ENCODE results near the gene MDK.

The MDK gene

GRCh38 chr11:46346886-46347636, 34.4 kb upstream of the MDK start, which contains the start of gene DGKZ:
Gene DGKZ (plus strand): TSS chr11:46347463. CDS start chr11:46347660, 197 bp downstream.
- TF ChIP-seq MAX (IDR thresholded peaks at IDR 0.05) (no peak), RAD21 (IDR thresholded peaks at IDR 0.05; ENCODE audit: low read depth) (peak; percentile 55; the same call in 1 of the 2 replicates), YY1 (IDR thresholded peaks at IDR 0.05; ENCODE audit: low read depth) (0 out of 2 replicates have a peak, but pooled peaks have one; percentile 6)

GRCh38 chr11:46347637-46348311, 33.7 kb upstream of the MDK start:
- TF ChIP-seq TAF1 (IDR thresholded peaks at IDR 0.05; ENCODE audit: low read depth) (0 out of 2 replicates have a peak, but pooled peaks have one; percentile 11), CEBPB (IDR thresholded peaks at IDR 0.05) (no peak), USF1 (IDR thresholded peaks at IDR 0.05) (no peak), NFIC (IDR thresholded peaks at IDR 0.05) (no peak), EP300 (IDR thresholded peaks at IDR 0.05; ENCODE audit: borderline replicate concordance) (no peak), EGR1 (IDR thresholded peaks at IDR 0.05) (no peak)

- no peak for TF ChIP-seq YY1 (IDR thresholded peaks at IDR 0.05; ENCODE audit: low read depth)
- no peak for TF ChIP-seq REST (IDR thresholded peaks at IDR 0.05; ENCODE audit: low read depth)
- no peak for TF ChIP-seq TCF12 (IDR thresholded peaks at IDR 0.05; ENCODE audit: low read depth)
- no peak for TF ChIP-seq NFIC (IDR thresholded peaks at IDR 0.05)
- no peak for TF ChIP-seq USF1 (IDR thresholded peaks at IDR 0.05)
- no peak for TF ChIP-seq CEBPB (IDR thresholded peaks at IDR 0.05)
- no peak for TF ChIP-seq CREB1 (IDR thresholded peaks at IDR 0.05; ENCODE audit: low read depth)
- TF ChIP-seq MAX (IDR thresholded peaks at IDR 0.05), result no peak
- no peak for TF ChIP-seq RAD21 (IDR thresholded peaks at IDR 0.05; ENCODE audit: low read depth)
- no peak for TF ChIP-seq EGR1 (IDR thresholded peaks at IDR 0.05)
Observed at GRCh38 chr11:46348566-46349401, 32.7 kb upstream of the MDK start.

GRCh38 chr11:46350695-46351094, 30.8 kb upstream of the MDK start:
- TF ChIP-seq RAD21 (IDR thresholded peaks at IDR 0.05; ENCODE audit: low read depth) (no peak), FOXM1 (IDR thresholded peaks at IDR 0.05; ENCODE audit: borderline replicate concordance, low read depth) (no peak), EGR1 (IDR thresholded peaks at IDR 0.05) (no peak), CEBPB (IDR thresholded peaks at IDR 0.05) (no peak), YY1 (IDR thresholded peaks at IDR 0.05; ENCODE audit: low read depth) (no peak), USF1 (IDR thresholded peaks at IDR 0.05) (no peak), CREB1 (IDR thresholded peaks at IDR 0.05; ENCODE audit: low read depth) (no peak), ZBTB7A (IDR thresholded peaks at IDR 0.05; ENCODE audit: low read depth) (no peak), NFIC (IDR thresholded peaks at IDR 0.05) (no peak), REST (IDR thresholded peaks at IDR 0.05; ENCODE audit: low read depth) (no peak), TEAD4 (IDR thresholded peaks at IDR 0.05) (no peak)

- TF ChIP-seq CEBPB (IDR thresholded peaks at IDR 0.05) (no peak), MAX (IDR thresholded peaks at IDR 0.05) (no peak), RAD21 (IDR thresholded peaks at IDR 0.05; ENCODE audit: low read depth) (no peak), CREB1 (IDR thresholded peaks at IDR 0.05; ENCODE audit: low read depth) (no peak), REST (IDR thresholded peaks at IDR 0.05; ENCODE audit: low read depth) (no peak), YY1 (IDR thresholded peaks at IDR 0.05; ENCODE audit: low read depth) (no peak), TAF1 (IDR thresholded peaks at IDR 0.05; ENCODE audit: low read depth) (no peak), FOXM1 (IDR thresholded peaks at IDR 0.05; ENCODE audit: borderline replicate concordance, low read depth) (no peak), USF1 (IDR thresholded peaks at IDR 0.05) (no peak), NFIC (IDR thresholded peaks at IDR 0.05) (no peak), EP300 (IDR thresholded peaks at IDR 0.05; ENCODE audit: borderline replicate concordance) (no peak), TEAD4 (IDR thresholded peaks at IDR 0.05) (no peak), TCF12 (IDR thresholded peaks at IDR 0.05; ENCODE audit: low read depth) (no peak), ZBTB7A (IDR thresholded peaks at IDR 0.05; ENCODE audit: low read depth) (no peak), EGR1 (IDR thresholded peaks at IDR 0.05) (no peak)
Observed at GRCh38 chr11:46351148-46351547, 30.3 kb upstream of the MDK start.

Data from Ishikawa (cell line).